Testis (tissue), 2 donors: Measurements from ENCODE around the gene ATP11A.

ENCODE experiments used
- CTCF ChIP-seq, 3 experiments: fragments of 450-650 bp in 2 of 3; fragments of 200-600 bp in 1 of 3; sonication (generic) in 1 of 3; IDR thresholded peaks; one replicate each; pipeline ENCODE4 v1.5.1; 2016 to 2019; ENCODE audit warnings: antibody characterized with exemption in 3 of 3, mild to moderate bottlenecking in 2 of 3, moderate library complexity in 1 of 3
- POLR2A ChIP-seq: fragments of 450-650 bp; IDR thresholded peaks from one replicate; pipeline ENCODE4 v1.6.1; 2017; ENCODE audit warnings: antibody characterized with exemption, mild to moderate bottlenecking, moderate library complexity

GRCh38 chr13:112894673-112895481, 205.0 kb downstream of the ATP11A start:
- TF ChIP-seq POLR2A = no peak
- TF ChIP-seq CTCF (IDR thresholded peaks at IDR 0.05) = no peak
